LNCAP (cell line): Measurements from ENCODE around the gene OTUD5.

ENCODE experiments used
- CTCF ChIP-seq: fragments of 450-650 bp; IDR thresholded peaks from 2 replicates; pipeline ENCODE4 v1.5.1; 2017; ENCODE audit warnings: mild to moderate bottlenecking

Gene OTUD5

GRCh38 chrX:48971249-48972219 lies 14.1 kb upstream of the OTUD5 start, which contains the start of gene KCND1:
Gene KCND1 (minus strand): TSS chrX:48971844. CDS start chrX:48970271, 1,573 bp downstream.
- no peak for TF ChIP-seq CTCF

- TF ChIP-seq CTCF = no peak
Observed at GRCh38 chrX:48969471-48969870, 12.1 kb upstream of the OTUD5 start.

GRCh38 chrX:48968377-48968776 lies 11.0 kb upstream of the OTUD5 start:
- no peak for TF ChIP-seq CTCF

DNA sequence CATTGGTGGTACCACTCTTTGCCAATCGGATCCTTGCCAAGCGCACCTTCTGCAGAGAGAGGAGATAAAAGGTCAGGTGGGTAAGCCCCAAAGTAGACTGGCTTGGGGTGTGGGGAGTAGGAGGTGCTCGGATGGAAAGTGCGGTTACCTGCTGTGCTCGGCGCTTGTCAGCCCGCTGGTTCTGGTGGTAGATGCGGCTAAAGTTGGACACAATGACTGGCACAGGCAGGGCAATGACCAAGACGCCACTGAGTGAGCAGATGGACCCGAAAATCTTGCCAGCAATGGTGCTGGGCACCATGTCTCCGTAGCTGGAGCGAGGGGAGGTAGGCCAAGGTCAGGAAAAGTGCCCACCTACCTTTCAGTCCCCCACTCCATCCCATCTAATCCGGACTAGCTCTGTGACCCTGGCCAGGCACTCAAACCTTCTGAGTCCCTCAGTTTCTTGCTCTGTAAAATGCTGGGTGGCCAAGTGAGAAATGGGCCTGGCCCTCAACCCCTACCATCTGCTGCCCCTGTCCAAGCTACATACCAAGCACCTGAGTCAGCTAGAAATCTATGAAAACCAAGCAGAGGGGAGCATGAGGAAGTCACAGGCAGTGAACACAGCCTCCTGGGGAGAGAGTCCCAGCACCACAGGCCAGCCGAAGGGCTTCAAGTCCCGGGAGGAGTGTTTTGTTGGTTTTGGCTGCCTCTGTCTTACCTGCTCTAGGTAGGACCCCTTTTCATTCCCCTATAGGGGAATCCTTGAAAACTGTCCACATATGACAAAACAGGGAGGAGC lies 9.6 kb upstream of the OTUD5 start:
- no peak for TF ChIP-seq CTCF

- TF ChIP-seq CTCF = no peak
Observed at GRCh38 chrX:48965959-48966358, 8.6 kb upstream of the OTUD5 start.

GRCh38 chrX:48961585-48962091 lies 4.2 kb upstream of the OTUD5 start:
- TF ChIP-seq CTCF = no peak

- no peak for TF ChIP-seq CTCF
Observed at GRCh38 chrX:48960291-48960690, 2.9 kb upstream of the OTUD5 start.
